ENCODE data around the gene MED13L.

GRCh38 chr12:116144384-116144783, 133.1 kb downstream of the MED13L start:
- TF ChIP-seq YY1 (IDR thresholded peaks at IDR 0.05) (no peak), CTCF (IDR thresholded peaks at IDR 0.05; ENCODE audit: low read depth, low read length, missing input control) (no peak), SP1 (IDR thresholded peaks at IDR 0.05) (no peak), EGR1 (IDR thresholded peaks at IDR 0.05; ENCODE audit: low read depth in 2 of 2) (no peak), FOXA1 (IDR thresholded peaks at IDR 0.05) (no peak), TAF1 (conservative IDR thresholded peaks at IDR 0.05) (no peak), MAX (IDR thresholded peaks at IDR 0.05) (no peak), HNF4A (conservative IDR thresholded peaks at IDR 0.05) (no peak), GABPA (IDR thresholded peaks at IDR 0.05 in 1 of 2, conservative IDR thresholded peaks at IDR 0.05 in 1 of 2) (no peak)
- TF ChIP-seq, protein P1, sequence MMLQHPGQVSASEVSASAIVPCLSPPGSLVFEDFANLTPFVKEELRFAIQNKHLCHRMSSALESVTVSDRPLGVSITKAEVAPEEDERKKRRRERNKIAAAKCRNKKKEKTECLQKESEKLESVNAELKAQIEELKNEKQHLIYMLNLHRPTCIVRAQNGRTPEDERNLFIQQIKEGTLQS (IDR thresholded peaks at IDR 0.05): no peak
- TF ChIP-seq, protein P2, sequence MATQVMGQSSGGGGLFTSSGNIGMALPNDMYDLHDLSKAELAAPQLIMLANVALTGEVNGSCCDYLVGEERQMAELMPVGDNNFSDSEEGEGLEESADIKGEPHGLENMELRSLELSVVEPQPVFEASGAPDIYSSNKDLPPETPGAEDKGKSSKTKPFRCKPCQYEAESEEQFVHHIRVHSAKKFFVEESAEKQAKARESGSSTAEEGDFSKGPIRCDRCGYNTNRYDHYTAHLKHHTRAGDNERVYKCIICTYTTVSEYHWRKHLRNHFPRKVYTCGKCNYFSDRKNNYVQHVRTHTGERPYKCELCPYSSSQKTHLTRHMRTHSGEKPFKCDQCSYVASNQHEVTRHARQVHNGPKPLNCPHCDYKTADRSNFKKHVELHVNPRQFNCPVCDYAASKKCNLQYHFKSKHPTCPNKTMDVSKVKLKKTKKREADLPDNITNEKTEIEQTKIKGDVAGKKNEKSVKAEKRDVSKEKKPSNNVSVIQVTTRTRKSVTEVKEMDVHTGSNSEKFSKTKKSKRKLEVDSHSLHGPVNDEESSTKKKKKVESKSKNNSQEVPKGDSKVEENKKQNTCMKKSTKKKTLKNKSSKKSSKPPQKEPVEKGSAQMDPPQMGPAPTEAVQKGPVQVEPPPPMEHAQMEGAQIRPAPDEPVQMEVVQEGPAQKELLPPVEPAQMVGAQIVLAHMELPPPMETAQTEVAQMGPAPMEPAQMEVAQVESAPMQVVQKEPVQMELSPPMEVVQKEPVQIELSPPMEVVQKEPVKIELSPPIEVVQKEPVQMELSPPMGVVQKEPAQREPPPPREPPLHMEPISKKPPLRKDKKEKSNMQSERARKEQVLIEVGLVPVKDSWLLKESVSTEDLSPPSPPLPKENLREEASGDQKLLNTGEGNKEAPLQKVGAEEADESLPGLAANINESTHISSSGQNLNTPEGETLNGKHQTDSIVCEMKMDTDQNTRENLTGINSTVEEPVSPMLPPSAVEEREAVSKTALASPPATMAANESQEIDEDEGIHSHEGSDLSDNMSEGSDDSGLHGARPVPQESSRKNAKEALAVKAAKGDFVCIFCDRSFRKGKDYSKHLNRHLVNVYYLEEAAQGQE (IDR thresholded peaks at IDR 0.05): no peak
- TF ChIP-seq, protein P3, sequence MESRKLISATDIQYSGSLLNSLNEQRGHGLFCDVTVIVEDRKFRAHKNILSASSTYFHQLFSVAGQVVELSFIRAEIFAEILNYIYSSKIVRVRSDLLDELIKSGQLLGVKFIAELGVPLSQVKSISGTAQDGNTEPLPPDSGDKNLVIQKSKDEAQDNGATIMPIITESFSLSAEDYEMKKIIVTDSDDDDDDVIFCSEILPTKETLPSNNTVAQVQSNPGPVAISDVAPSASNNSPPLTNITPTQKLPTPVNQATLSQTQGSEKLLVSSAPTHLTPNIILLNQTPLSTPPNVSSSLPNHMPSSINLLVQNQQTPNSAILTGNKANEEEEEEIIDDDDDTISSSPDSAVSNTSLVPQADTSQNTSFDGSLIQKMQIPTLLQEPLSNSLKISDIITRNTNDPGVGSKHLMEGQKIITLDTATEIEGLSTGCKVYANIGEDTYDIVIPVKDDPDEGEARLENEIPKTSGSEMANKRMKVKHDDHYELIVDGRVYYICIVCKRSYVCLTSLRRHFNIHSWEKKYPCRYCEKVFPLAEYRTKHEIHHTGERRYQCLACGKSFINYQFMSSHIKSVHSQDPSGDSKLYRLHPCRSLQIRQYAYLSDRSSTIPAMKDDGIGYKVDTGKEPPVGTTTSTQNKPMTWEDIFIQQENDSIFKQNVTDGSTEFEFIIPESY (IDR thresholded peaks at IDR 0.05): no peak
